Renal cortex interstitium (tissue), 11 donors: ENCODE results near the gene ERBB4. TPM values are rescaled to one million over a fixed set of nuclear protein-coding genes. Genes with fewer than 3 reads are reported as not detected.
"Not testable (repeated sequence)": the region's sequence is repeated elsewhere in the genome, so short reads cannot be mapped to it uniquely, and the experiment has no call there.

ENCODE experiments used
- DNase-seq, 11 donors: peaks; one replicate each; pipeline ENCODE4 v3.0.0-alpha.2; 2013; ENCODE audit warnings: low read depth in 9 of 11, low spot score in 4 of 11; ENCODE audit errors: extremely low read depth in 1 of 11
- polyA plus RNA-seq, 3 donors: library from polyadenylated mRNA; unstranded; fragments of 120-200 nt; gene quantifications; one replicate each; pipeline ENCODE4 v1.2.1, GENCODE V29; 2013; ENCODE audit not compliant: insufficient read length in 3 of 3

The ERBB4 gene
- polyA plus RNA-seq, 3 donors, result 42.3 to 56.6 (median 54.7) TPM

DNA sequence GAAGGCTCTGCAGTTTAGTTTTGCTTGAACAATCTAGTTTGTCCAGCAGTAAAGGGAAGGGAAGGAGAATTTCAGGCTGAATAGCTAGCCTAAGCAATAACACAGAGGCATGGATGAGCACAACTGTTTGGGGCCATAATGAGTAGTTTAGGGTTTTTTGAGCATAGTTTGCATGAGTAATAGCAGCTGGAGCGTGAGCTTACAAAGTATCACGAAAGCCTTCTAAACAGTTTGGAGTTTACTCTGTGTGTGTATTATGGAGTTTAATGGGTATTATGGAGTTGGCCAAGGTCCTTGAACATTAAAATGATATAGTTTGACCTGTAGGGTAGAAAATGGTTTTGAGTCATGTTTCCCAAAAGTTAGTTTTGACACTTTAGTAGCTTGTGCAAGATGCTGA, 782.3 kb downstream of the ERBB4 start:
- DNase-seq, result no peak

DNA sequence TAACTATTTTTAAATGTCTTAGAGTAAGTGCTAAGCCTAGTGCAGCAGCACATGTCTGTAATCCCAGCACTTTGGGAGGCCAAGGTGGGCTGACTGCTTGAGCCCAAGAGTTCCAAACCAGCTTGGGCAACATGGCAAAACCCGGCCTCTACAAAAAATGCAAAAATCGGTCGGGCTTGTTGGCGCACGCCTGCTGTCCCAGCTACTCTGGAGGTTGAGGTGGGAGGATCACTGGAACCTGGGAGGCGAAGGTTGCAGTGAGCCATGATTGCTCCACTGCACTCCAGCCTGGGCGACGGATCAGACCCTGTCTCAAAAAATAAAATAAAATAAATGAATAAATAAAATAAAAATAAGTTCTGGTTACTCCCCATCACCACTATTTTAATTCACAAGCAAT, 783.4 kb downstream of the ERBB4 start:
- DNase-seq, result no peak

DNA sequence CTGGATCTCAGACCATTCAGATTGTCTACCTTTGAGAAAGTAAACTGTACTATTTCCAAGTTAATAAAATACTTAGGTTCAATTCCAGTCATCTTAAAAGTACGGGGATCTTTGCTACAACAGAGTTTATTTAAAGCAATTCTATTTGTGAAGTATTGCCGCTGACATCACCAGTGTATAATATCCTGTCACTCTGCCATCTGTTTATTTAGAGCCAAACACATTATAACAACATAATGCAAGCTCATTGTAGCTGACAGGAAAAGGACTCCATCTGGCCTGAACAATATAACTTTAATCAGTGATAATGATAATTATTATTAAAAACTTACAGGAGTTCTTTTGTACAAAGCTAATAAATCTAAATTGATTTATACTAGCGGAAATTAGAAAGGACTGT, 786.8 kb downstream of the ERBB4 start:
- peak in 2 of 11 donors; percentile 3 to 16 for DNase-seq

- DNase-seq, result no peak
These were observed 790.3 kb downstream of the ERBB4 start for GRCh38 chr2:211748339-211748738.

DNA sequence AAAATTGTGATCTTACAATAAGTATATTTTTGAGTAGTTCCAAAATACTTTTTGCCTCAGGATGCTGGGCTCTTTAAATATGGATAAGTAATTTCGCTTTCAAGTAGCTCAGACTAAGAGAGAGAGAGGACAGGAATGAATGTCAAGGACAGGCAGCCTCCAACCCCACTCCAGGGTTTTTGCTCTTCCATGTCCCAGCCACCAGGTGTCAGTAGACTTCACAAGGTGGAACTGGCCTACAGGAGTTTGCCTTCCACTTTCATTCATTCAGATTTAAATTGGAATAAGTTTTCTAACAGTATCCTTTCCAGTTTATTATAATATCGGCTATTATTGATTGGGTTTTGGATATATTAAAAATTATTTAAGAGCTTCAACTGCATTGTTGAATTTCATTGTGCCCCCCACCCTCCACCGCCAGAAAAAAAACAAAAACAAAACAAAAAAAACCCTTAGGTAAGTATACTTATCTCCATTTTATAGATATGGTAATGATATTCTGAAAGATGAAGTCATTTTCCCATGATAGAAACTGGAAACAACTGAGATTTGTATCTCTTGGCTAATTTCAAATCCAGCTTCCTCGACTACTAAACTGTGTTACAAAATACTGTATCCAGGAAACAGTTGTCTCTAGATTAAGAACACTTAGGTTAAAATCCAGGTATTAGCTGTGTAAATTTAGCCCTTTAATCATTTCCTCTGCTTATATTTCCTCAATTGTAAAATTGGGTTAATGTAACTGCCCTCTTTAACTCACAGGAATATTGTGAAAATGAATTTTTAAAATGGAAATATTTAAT, 793.1 kb downstream of the ERBB4 start:
- peak in 7 of 11 donors; percentile 20 to 61 (median 33) for DNase-seq

- DNase-seq, result no peak
These were observed 794.2 kb downstream of the ERBB4 start for GRCh38 chr2:211744379-211744778.

DNA sequence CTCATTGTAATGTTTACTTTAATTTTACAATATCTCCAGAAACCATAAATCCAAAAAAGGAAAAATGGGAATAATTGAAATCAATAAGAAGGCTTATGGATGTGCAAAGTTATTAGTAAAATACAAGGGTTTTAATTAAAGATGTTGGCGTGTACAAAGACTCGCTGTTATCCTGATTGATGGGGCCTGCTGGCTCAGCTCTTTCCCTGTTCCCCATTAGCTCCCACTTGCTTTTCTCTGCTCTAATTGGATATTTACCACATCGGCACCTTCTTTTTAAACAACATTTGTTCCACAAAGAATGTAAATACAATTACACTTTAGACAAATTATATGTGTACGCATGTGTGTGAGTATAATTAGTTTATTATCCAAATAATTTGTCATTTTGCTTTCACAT, 796.6 kb downstream of the ERBB4 start:
- no peak for DNase-seq

DNA sequence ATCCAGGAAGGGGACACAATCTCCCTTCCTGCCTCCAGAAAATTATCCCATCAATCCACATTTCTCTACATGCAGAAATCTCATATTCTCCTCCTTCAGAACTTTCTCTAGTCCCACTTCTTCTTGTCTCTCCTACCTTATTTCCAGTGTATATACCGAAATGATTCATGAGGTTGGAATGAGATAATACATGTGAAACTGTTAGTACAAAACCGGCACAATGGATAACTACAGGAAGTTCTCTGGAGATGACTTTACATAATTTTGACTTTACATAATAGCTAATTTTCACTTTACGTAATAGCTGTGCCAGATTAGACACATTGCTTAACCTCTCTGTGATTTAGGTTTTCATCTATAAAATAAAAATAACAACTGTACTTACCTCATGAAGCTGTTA, 801.3 kb downstream of the ERBB4 start:
- no peak for DNase-seq

DNA sequence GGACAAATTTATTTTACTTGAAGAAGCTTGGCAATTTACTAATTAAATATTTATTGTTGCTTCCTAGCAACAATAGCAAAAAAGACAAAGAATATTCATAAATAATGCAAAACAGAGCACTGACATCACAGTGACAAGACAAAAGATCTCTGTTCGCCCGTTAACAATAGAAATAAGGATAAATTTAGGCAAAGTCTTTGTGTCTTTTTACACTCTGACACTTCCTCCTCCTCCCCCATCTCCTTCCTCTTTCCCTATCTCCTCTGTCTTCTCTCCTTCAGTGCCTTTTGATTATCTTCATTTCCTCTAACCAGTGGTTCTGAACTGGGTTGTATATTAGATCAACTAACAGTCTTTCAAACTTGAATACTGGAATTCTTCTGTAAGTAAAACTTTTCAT, 808.4 kb downstream of the ERBB4 start:
- DNase-seq, result no peak

DNA sequence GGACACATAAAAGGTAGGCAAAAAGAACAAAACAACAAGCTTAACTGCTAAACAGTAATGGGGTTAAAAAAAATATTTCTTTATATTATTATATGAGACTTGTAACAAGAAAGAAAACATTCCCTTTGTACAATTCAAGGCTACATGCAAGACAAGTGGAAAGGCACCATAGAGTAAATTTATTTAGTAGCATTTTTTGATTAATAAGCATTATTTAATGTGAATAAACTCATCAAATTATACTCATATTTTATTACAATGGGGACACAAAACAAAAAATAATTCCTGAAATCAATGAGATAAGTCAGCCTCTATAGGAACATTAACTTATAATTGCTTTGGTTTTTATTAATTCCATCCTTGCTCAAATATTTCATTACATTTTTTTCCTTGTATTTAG, 809.2 kb downstream of the ERBB4 start:
- DNase-seq, result no peak

GRCh38 chr2:211724933-211725332, 813.7 kb downstream of the ERBB4 start:
- DNase-seq, result no peak

DNA sequence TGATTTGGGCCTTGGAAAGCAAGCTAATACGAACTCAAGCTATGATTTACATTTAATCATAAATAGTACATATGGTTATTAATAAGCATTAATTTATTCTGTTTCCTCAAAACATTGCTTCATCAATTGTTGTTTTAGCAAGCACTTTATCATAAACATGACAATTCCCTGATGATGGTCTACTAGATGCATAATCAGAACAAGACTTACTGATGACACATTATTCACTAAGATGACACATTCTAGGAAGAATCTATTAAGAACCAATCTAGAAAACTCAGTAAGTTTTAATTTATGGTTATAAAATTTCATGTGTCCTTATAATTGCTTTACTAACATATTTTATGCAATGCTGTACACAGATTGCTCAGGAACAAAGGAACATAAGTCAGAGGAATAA, 815.2 kb downstream of the ERBB4 start:
- DNase-seq, result no peak

DNA sequence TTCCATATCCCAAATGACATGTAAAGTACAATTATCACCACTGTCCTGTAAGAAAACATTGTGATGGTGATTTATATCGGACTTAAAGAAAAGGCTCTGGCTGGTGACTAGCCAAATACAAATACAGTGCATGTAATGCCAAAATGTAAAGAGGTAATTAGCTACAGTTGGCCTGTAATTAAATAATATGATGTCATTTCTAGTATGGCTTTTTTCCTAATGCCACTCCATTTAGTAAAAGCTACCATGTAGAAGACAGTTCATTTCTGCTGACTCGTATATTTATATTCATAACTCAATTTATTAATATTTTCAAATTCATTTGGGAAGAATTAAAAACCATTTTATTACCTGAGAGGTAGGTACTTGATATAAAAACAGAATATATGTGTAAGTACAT, 815.7 kb downstream of the ERBB4 start:
- DNase-seq, result no peak

DNA sequence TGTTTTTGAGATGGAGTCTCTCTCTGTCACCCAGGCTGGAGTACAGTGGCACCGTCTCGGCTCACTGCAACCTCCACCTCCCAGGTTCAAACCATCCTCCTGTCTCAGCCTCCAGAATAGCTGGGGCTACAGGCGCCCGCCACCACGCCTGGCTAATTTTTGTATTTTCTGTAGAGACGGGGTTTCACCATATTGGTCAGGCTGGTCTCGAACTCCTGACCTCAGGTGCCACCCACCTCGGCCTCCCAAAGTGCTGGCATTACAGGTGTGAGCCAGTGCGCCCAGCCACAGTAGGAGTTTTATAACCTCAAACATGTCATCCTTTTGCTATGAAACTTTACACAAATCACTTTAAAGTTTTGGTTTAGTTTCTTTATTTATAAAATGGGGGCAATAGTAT, 816.7 kb downstream of the ERBB4 start:
- not testable (repeated sequence) for DNase-seq

GRCh38 chr2:211709389-211709788, 829.2 kb downstream of the ERBB4 start:
- no peak for DNase-seq

- DNase-seq, result no peak
These were observed 845.9 kb downstream of the ERBB4 start for GRCh38 chr2:211692689-211693088.

GRCh38 chr2:211690736-211691135, 847.9 kb downstream of the ERBB4 start:
- no peak for DNase-seq

GRCh38 chr2:211688196-211688595, 850.4 kb downstream of the ERBB4 start:
- DNase-seq, result no peak

DNA sequence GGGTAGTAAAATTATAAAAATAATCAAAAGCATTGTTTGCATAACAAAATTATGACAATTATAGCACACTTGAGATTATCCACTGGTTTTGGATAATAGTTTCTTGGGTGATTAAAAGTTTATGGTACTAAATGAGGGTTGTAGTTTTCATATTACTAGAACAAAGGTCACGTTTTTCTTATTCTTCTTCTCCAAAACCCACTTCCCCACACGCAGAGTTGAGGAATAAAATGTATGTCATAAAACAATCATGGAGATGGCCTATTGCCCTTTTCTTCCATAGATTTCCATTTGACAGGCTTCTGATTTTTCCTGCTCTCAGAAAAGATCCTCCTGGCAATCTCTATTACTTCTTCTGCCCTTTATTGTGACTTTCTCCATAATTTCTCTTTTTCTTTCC, 863.9 kb downstream of the ERBB4 start:
- no peak for DNase-seq

DNA sequence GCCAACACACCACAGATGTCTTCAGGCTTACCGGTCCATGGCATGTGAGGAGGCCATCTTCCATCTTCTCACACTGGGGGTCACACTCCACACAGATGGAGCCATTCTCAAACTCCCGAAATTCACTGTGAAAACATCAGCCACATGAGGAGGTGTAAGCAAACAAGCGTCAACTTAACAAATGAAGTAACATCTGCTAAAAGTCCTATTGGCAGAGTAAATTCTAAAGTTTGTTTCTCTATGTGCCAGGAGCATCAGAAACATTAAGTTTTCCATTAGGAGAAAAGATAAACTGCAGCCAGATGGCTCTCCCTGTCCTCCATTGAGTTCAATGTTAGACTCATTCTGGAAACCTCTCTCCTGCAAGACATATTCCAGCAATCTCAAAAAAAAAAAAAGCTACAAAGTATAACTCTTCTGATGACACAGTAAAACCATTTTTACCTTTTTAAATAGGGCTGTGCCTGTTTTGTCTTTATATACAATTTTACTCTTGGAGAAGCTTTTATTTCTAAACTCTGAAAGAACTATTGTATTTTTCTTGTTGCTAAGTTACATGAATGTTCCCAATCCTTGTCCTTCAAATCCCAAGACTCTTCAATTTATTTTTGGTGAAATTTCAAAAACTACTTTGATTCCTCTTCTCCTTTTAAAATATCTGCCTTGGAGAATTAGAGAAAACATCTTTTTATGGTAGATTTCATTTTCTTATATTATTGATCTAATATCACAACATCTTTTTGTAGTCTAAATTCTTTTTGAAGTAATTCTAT, 865.3 kb downstream of the ERBB4 start:
- DNase-seq, result no peak

DNA sequence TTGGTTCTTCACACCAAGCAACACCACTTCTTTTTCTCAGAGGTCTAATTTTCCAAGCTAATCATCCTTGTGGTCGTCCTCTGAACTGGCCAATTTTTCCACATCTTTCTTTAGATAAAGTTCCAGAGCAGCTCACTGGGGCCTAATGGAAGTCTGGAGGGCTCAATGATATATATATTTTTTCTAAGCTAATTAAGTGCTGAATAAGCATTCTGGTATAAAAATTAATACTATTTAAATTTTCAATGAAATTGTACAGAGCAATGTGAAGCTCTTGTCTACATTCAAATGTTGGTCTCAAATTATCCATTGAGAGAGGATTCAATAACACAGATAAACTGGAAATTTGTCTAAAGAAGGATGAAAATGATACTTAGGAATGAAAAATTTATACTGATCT, 866.6 kb downstream of the ERBB4 start:
- no peak for DNase-seq
